GM18511 (cell line): ENCODE data around the gene FHOD3.
A peak's percentile ranks its signal among the peaks of the same experiment; 100 is the strongest.

Experiments
- ATAC-seq: cut with Tn5 transposase; IDR thresholded peaks from one replicate; pipeline ENCODE4 v1.9.1; 2021; ENCODE audit warnings: mild to moderate bottlenecking, moderate library complexity; ENCODE audit not compliant: unreplicated experiment

FHOD3 gene

GRCh38 chr18:36643061-36643460, 345.5 kb downstream of the FHOD3 start:
- no peak for ATAC-seq

GRCh38 chr18:36648803-36649202, 351.3 kb downstream of the FHOD3 start:
- ATAC-seq = no peak

GRCh38 chr18:36649205-36649604, 351.7 kb downstream of the FHOD3 start:
- no peak for ATAC-seq

- peak; percentile 7 for ATAC-seq
Observed at GRCh38 chr18:36650266-36650665, 352.8 kb downstream of the FHOD3 start.

GRCh38 chr18:36650906-36651305, 353.4 kb downstream of the FHOD3 start:
- ATAC-seq = peak; percentile 86

GRCh38 chr18:36652503-36652902, 355.0 kb downstream of the FHOD3 start:
- ATAC-seq = no peak

GRCh38 chr18:36653141-36653869, 355.8 kb downstream of the FHOD3 start:
- no peak for ATAC-seq

GRCh38 chr18:36653870-36654269, 356.4 kb downstream of the FHOD3 start:
- no peak for ATAC-seq

GRCh38 chr18:36655074-36655473, 357.6 kb downstream of the FHOD3 start:
- no peak for ATAC-seq

GRCh38 chr18:36655930-36656329, 358.4 kb downstream of the FHOD3 start:
- ATAC-seq = no peak

- ATAC-seq = no peak
Observed at GRCh38 chr18:36658611-36659010, 361.1 kb downstream of the FHOD3 start.

GRCh38 chr18:36660311-36660710, 362.8 kb downstream of the FHOD3 start:
- ATAC-seq = no peak

GRCh38 chr18:36661999-36662398, 364.5 kb downstream of the FHOD3 start:
- no peak for ATAC-seq

GRCh38 chr18:36663312-36663711, 365.8 kb downstream of the FHOD3 start:
- no peak for ATAC-seq

- ATAC-seq = no peak
Observed at GRCh38 chr18:36665952-36666351, 368.4 kb downstream of the FHOD3 start.

GRCh38 chr18:36667811-36668210, 370.3 kb downstream of the FHOD3 start:
- no peak for ATAC-seq

GRCh38 chr18:36668349-36668748, 370.8 kb downstream of the FHOD3 start:
- no peak for ATAC-seq

GRCh38 chr18:36672437-36673344, 375.2 kb downstream of the FHOD3 start:
- peak; percentile 82 for ATAC-seq

GRCh38 chr18:36673452-36673851, 375.9 kb downstream of the FHOD3 start:
- no peak for ATAC-seq

- no peak for ATAC-seq
Observed at GRCh38 chr18:36675076-36675475, 377.6 kb downstream of the FHOD3 start.

- ATAC-seq = no peak
Observed at GRCh38 chr18:36675542-36675941, 378.0 kb downstream of the FHOD3 start.

GRCh38 chr18:36676629-36677028, 379.1 kb downstream of the FHOD3 start:
- ATAC-seq = no peak
